HepG2 (cell line): ENCODE results near the gene PFDN1. TPM values are rescaled to one million over a fixed set of nuclear protein-coding genes. Genes with fewer than 3 reads are reported as not detected.
A peak's percentile ranks its signal among the peaks of the same experiment; 100 is the strongest.

Source experiments
- AKAP8 ChIP-seq: sonication (generic); formaldehyde crosslinking; IDR thresholded peaks from 2 replicates; pipeline ENCODE4 v1.5.1; 2020; ENCODE audit warnings: mild to moderate bottlenecking, missing genetic modification reagents
- HMGXB4 ChIP-seq, 2 experiments: sonication (generic) in 1 of 2; formaldehyde crosslinking in 1 of 2; IDR thresholded peaks; 2 replicates each; pipeline versions ENCODE4 v1.4.0 to v1.6.1; 2018 to 2020; ENCODE audit warnings: missing genetic modification reagents in 2 of 2, borderline replicate concordance in 1 of 2, low read depth in 1 of 2, mild to moderate bottlenecking in 1 of 2, missing biosample characterization in 1 of 2
- KLF16 ChIP-seq, 2 experiments: sonication (generic) in 1 of 2; formaldehyde crosslinking in 1 of 2; IDR thresholded peaks; 2 replicates each; pipeline versions ENCODE4 v1.6.1 to v1.8.0; 2016 to 2023; ENCODE audit warnings: missing genetic modification reagents in 2 of 2, missing compliant biosample characterization in 1 of 2
- MXD3 ChIP-seq: IDR thresholded peaks from 2 replicates; pipeline ENCODE4 v1.6.1; 2016; ENCODE audit warnings: mild to moderate bottlenecking, missing biosample characterization, missing genetic modification reagents
- PHF5A ChIP-seq: IDR thresholded peaks from one replicate; pipeline ENCODE4 v1.6.1; 2018; ENCODE audit warnings: low read depth, missing genetic modification reagents; ENCODE audit not compliant: unreplicated experiment
- RBM22 ChIP-seq: fragments of 200-400 bp; formaldehyde crosslinking; optimal IDR thresholded peaks from 2 replicates; pipeline ENCODE3; 2017; ENCODE audit warnings: mild to moderate bottlenecking, low read length, moderate library complexity
- RERE ChIP-seq: IDR thresholded peaks from 2 replicates; pipeline ENCODE4 v1.6.1; 2016; ENCODE audit warnings: low read depth, missing genetic modification reagents, missing compliant biosample characterization
- SAP130 ChIP-seq: IDR thresholded peaks from 2 replicates; pipeline ENCODE4 v1.6.1; 2016; ENCODE audit warnings: low read depth
- XRCC5 ChIP-seq: fragments of 200-400 bp; formaldehyde crosslinking; optimal IDR thresholded peaks from 2 replicates; pipeline ENCODE3; 2017; ENCODE audit warnings: mild to moderate bottlenecking, low read length
- ZNF101 ChIP-seq: sonication (generic); formaldehyde crosslinking; IDR thresholded peaks from 2 replicates; pipeline ENCODE4 v1.4.0; 2020; ENCODE audit warnings: mild to moderate bottlenecking, low read depth, missing genetic modification reagents, borderline replicate concordance
- ZNF17 ChIP-seq: sonication (generic); formaldehyde crosslinking; IDR thresholded peaks from 2 replicates; pipeline ENCODE4 v1.5.0; 2020; ENCODE audit warnings: mild to moderate bottlenecking, missing genetic modification reagents
- ZNF275 ChIP-seq: sonication (generic); formaldehyde crosslinking; IDR thresholded peaks from 2 replicates; pipeline ENCODE4 v1.8.0; 2022; ENCODE audit warnings: missing genetic modification reagents, mild to moderate bottlenecking, inconsistent platforms, borderline replicate concordance
- ZNF382 ChIP-seq: sonication (generic); formaldehyde crosslinking; IDR thresholded peaks from 2 replicates; pipeline ENCODE4 v1.5.0; 2020; ENCODE audit warnings: missing genetic modification reagents, mild to moderate bottlenecking, borderline replicate concordance
- ZNF510 ChIP-seq: sonication (generic); formaldehyde crosslinking; IDR thresholded peaks from 2 replicates; pipeline ENCODE4 v1.4.0; 2020; ENCODE audit warnings: low read depth, mild to moderate bottlenecking, missing genetic modification reagents
- ZNF557 ChIP-seq: sonication (generic); formaldehyde crosslinking; IDR thresholded peaks from 2 replicates; pipeline ENCODE4 v1.4.0; 2020; ENCODE audit warnings: missing genetic modification reagents
- ZNF574 ChIP-seq: sonication (generic); formaldehyde crosslinking; IDR thresholded peaks from 2 replicates; pipeline ENCODE4 v1.4.0; 2020; ENCODE audit warnings: missing genetic modification reagents
- ZNF841 ChIP-seq: sonication (generic); formaldehyde crosslinking; IDR thresholded peaks from 2 replicates; pipeline ENCODE4 v1.8.1; 2023; ENCODE audit warnings: missing genetic modification reagents, borderline replicate concordance
- ZNF891 ChIP-seq: sonication (generic); formaldehyde crosslinking; IDR thresholded peaks from 2 replicates; pipeline ENCODE4 v1.5.0; 2020; ENCODE audit warnings: mild to moderate bottlenecking, missing genetic modification reagents
- polyA plus RNA-seq, 8 experiments: library from polyadenylated mRNA; depleted of rRNA in 3 of 8; stranded (reverse) in 7 of 8; unstranded in 1 of 8; fragments of >200 nt; fragmentation: Illumina TruSeq in 4 of 8; extraction: Trizol in 4 of 8; gene quantifications; 2 replicates each; pipeline versions ENCODE4 v1.2.1 to v1.2.3, GENCODE V29; 2011 to 2016; ENCODE audit warnings: low read depth in 4 of 8, missing spikeins in 1 of 8, mixed read lengths in 1 of 8; ENCODE audit not compliant: insufficient read depth in 1 of 8
- total RNA-seq, 5 experiments: library from RNA; depleted of rRNA; stranded (reverse); fragments of >200 nt; fragmentation: Illumina TruSeq; extraction: Trizol; gene quantifications; 2 replicates each; pipeline ENCODE4 v1.2.3, GENCODE V29; 2016; ENCODE audit warnings: low read depth in 1 of 5

The PFDN1 gene
- total and polyA plus RNA-seq, 2 of the 13 experiments (the other 11 are each of a cell fraction or from before 2014, with no cell fraction given): 67.2 to 70.8 TPM

- no peak for TF ChIP-seq RERE
- peak in 1 of 2 experiments; percentile 37; a peak in 1 of 4 replicates for TF ChIP-seq HMGXB4 (CRISPR knock-in tag; IDR thresholded peaks at IDR 0.05; ENCODE audit: borderline replicate concordance in 1 of 2, low read depth in 1 of 2)
- no peak for TF ChIP-seq ZNF275
- TF ChIP-seq AKAP8 (CRISPR knock-in tag): no peak
- TF ChIP-seq ZNF891 (CRISPR knock-in tag): no peak
- TF ChIP-seq ZNF17: no peak
- TF ChIP-seq ZNF841: no peak
- TF ChIP-seq XRCC5: no peak
- TF ChIP-seq RBM22: no peak
- no peak for TF ChIP-seq ZNF382
- no peak for TF ChIP-seq MXD3
- peak; percentile 39 for TF ChIP-seq PHF5A (CRISPR knock-in tag)
- peak; percentile 63 for TF ChIP-seq SAP130 (CRISPR knock-in tag)
- TF ChIP-seq KLF16 (CRISPR knock-in tag; IDR thresholded peaks at IDR 0.05): 0 out of 4 replicates have a peak, but pooled peaks of 1 of the 2 experiments have one; percentile 45
- no peak for TF ChIP-seq ZNF557 (CRISPR knock-in tag)
- no peak for TF ChIP-seq ZNF574
- TF ChIP-seq ZNF101 (CRISPR knock-in tag): no peak
- TF ChIP-seq ZNF510: no peak
Measured at GRCh38 chr5:140244525-140245025, 58.3 kb downstream of the PFDN1 start (continued).
